ENCODE measurements around the gene CROCC2.

The CROCC2 gene

DNA sequence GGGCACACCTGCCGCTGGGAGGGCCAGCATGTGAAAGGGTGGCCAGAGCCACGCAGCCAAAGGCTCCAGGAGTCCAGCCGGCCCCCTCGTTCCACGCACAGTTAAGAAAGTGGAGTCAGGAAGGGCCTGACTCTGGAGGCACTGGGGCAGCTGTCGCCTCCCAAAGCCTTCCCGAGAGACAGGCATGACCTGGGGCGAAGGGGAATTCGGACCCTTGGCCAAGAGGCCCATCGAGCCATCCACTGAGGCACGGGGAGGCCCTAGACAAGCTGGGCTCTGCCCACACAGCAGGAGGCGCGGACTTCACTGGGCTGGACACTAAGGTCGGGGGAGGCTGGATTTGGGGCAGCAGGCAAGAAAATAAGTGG lies 53.8 kb downstream of the CROCC2 start:
- DNase-seq: peak; percentile 6
- peaks cover 4% of the 10 kb centered on the region for H3K27me3 Mint-ChIP-seq (ENCODE audit: low read depth, poor library complexity)
- H3K27ac Mint-ChIP-seq: no peak overlapping the region
- no peaks in the 10 kb centered on the region for H3K9me3 Mint-ChIP-seq
- H3K4me1 Mint-ChIP-seq: peaks cover 20% of the 10 kb centered on the region
- TF ChIP-seq, protein P1, sequence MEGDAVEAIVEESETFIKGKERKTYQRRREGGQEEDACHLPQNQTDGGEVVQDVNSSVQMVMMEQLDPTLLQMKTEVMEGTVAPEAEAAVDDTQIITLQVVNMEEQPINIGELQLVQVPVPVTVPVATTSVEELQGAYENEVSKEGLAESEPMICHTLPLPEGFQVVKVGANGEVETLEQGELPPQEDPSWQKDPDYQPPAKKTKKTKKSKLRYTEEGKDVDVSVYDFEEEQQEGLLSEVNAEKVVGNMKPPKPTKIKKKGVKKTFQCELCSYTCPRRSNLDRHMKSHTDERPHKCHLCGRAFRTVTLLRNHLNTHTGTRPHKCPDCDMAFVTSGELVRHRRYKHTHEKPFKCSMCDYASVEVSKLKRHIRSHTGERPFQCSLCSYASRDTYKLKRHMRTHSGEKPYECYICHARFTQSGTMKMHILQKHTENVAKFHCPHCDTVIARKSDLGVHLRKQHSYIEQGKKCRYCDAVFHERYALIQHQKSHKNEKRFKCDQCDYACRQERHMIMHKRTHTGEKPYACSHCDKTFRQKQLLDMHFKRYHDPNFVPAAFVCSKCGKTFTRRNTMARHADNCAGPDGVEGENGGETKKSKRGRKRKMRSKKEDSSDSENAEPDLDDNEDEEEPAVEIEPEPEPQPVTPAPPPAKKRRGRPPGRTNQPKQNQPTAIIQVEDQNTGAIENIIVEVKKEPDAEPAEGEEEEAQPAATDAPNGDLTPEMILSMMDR (IDR thresholded peaks at IDR 0.05): no peak
- H3K36me3 Mint-ChIP-seq (ENCODE audit: low read depth): no peaks in the 10 kb centered on the region
- peak overlapping the region; percentile 67 for H3K4me3 Mint-ChIP-seq

DNA sequence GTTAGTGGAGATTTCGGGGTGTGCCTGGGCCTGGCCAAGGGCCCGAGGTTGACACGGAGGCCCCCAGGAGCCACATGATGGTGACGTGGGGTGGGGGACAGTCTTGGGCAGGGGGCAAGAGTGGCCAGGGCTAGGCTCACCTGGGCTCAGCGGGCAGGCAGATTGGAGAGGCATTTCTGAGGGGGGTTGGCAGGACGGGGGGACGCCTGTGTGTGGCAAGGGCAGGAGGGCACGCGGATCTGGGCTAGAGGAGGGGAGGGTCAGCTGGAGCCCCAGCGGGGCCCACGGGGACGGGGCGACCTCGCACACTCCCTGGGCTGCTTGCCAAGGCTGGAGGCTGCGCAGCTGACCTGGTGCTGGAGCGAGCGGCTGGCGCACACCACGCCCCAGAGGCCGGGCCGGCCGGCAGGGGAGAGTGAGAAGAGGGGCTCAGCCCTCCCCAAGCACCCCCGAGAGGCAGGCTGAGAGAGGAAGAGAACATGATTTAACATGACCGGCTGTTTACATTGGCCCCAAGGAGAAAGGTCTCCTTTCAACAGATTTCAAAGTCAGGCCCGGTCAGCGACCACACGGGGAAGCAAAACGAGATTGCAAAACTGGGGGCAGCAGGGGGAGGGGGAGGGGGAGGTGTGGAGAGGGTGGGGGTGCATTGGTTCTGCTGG lies 54.3 kb downstream of the CROCC2 start:
- H3K27ac Mint-ChIP-seq: no peak overlapping the region
- H3K9me3 Mint-ChIP-seq: no peaks in the 10 kb centered on the region
- DNase-seq: peak; percentile 49

DNA sequence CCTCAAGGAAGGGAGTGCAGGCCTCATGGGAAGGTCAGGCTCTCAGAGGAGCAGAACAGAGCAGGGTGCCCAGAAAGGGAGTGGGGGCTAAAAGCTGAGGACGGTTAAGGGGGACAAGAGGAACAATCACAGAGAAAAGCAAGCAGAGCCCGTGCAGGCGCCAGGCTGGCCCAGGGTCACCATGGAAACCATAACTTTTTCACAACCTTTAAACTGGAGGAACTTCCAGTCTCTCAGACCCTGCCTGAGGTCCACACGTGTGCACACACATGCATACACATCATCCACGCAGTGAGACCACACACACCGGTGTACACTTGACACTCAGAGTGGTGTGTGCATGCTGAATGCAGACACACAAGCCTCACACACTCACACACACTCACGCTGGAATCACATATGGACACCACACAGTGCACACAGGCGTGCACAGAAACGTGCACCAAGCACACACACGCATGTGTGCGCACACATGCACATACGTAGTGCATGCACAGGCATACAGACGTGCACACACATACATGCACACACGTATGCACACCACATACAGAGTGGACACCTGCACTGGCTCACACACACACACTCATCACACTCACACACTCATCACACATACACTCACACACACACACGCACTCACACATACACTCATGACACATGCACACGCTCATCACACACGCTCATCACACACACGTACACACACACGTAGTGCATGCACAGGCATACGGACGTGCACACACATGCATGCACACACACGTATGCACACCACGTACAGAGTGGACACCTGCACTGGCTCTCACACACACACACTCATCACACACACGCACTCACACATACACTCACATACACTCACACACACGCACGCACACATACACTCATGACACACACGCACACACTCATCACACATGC lies 55.1 kb downstream of the CROCC2 start:
- no peak overlapping the region for H3K27ac Mint-ChIP-seq
- H3K36me3 Mint-ChIP-seq (ENCODE audit: low read depth): no peaks in the 10 kb centered on the region
- peak; percentile 27 for DNase-seq
- no peaks in the 10 kb centered on the region for H3K9me3 Mint-ChIP-seq
- H3K4me3 Mint-ChIP-seq: no peak overlapping the region
- H3K27me3 Mint-ChIP-seq (ENCODE audit: low read depth, poor library complexity): peaks cover 1% of the 10 kb centered on the region
- peaks cover 11% of the 10 kb centered on the region for H3K4me1 Mint-ChIP-seq
- TF ChIP-seq, protein P1 (IDR thresholded peaks at IDR 0.05): no peak

More for the DNA sequence above, 54.3 kb downstream of the CROCC2 start:
- TF ChIP-seq, protein P1 (IDR thresholded peaks at IDR 0.05): no peak
- Mint-ChIP-seq H3K4me1 (peaks cover 15% of the 10 kb centered on the region), H3K36me3 (ENCODE audit: low read depth) (no peaks in the 10 kb centered on the region), H3K27me3 (ENCODE audit: low read depth, poor library complexity) (peaks cover 4% of the 10 kb centered on the region), H3K4me3 (peak overlapping the region; percentile 67)

DNA sequence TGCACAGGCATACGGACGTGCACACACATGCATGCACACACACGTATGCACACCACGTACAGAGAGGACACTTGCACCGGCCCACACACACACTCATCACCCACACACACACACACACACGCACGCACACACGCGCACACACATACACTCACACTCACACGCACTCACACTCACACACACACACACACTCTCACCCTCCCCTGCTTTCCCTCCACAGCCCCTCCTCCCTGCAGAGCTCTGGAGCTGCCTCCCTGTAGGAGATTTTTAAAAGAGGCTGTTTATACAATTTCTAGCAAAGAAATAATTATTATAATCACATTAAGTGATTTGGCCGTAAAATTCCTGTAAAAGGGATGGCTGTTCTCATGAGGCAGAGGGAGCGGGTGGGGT lies 55.8 kb downstream of the CROCC2 start:
- peak; percentile 4 for DNase-seq
- Mint-ChIP-seq H3K4me3 (no peak overlapping the region), H3K4me1 (peaks cover 6% of the 10 kb centered on the region)

DNA sequence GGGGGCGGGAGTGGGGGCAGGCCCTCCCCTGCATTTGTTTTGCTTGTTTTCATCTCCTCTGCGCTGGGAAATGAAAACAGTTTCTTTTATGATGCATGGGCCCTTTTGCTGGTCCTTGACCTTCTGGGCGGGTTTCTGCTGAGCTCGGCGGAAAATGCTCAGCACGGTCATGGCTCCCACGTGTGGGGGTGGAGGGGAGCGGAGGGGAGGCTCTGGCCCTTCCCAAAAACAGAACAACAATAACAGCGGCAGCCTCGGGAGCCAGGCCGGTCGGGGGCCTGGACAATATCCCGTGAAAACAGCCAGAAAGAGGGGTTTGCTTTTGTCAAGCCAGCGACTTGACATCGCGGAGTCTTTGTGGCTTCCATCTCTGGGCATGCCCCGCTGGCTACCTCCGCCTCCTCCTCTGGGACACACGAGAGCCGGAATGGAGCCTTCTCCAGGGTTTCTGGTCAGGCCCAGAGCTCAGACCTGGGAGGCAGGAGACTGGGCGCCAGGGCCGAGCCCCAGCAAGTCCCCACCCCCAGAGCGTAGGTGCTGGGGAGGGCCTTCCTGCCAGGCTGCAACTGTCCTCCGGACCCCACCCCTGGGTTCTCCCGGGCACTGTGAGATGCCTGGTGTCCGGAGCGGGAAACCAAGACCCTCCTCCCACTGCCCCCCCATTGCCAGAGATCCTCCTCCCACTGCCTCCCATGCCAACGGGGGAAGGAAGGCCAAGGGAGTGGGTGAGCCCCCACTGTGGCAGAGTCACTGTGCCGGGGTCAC lies 56.3 kb downstream of the CROCC2 start:
- peak; percentile 38 for DNase-seq
- Mint-ChIP-seq H3K4me3 (no peak overlapping the region), H3K27ac (peak overlapping the region; percentile 93), H3K36me3 (ENCODE audit: low read depth) (no peaks in the 10 kb centered on the region), H3K9me3 (no peaks in the 10 kb centered on the region), H3K4me1 (peaks cover 6% of the 10 kb centered on the region), H3K27me3 (ENCODE audit: low read depth, poor library complexity) (no peaks in the 10 kb centered on the region)
- TF ChIP-seq, protein P1 (IDR thresholded peaks at IDR 0.05): no peak

More for the DNA sequence above, 55.8 kb downstream of the CROCC2 start:
- Mint-ChIP-seq H3K9me3 (no peaks in the 10 kb centered on the region), H3K27me3 (ENCODE audit: low read depth, poor library complexity) (no peaks in the 10 kb centered on the region), H3K27ac (no peak overlapping the region), H3K36me3 (ENCODE audit: low read depth) (no peaks in the 10 kb centered on the region)
- TF ChIP-seq, protein P1 (IDR thresholded peaks at IDR 0.05): no peak
